HG02763 (cell line): ENCODE measurements around the gene TRIB2.
"Not testable (repeated sequence)": the region's sequence is repeated elsewhere in the genome, so short reads cannot be mapped to it uniquely, and the experiment has no call there.

Experiments
- ATAC-seq: cut with Tn5 transposase; IDR thresholded peaks from one replicate; pipeline ENCODE4 v1.9.1; 2021; ENCODE audit warnings: mild to moderate bottlenecking, moderate library complexity; ENCODE audit not compliant: unreplicated experiment

TRIB2 gene

DNA sequence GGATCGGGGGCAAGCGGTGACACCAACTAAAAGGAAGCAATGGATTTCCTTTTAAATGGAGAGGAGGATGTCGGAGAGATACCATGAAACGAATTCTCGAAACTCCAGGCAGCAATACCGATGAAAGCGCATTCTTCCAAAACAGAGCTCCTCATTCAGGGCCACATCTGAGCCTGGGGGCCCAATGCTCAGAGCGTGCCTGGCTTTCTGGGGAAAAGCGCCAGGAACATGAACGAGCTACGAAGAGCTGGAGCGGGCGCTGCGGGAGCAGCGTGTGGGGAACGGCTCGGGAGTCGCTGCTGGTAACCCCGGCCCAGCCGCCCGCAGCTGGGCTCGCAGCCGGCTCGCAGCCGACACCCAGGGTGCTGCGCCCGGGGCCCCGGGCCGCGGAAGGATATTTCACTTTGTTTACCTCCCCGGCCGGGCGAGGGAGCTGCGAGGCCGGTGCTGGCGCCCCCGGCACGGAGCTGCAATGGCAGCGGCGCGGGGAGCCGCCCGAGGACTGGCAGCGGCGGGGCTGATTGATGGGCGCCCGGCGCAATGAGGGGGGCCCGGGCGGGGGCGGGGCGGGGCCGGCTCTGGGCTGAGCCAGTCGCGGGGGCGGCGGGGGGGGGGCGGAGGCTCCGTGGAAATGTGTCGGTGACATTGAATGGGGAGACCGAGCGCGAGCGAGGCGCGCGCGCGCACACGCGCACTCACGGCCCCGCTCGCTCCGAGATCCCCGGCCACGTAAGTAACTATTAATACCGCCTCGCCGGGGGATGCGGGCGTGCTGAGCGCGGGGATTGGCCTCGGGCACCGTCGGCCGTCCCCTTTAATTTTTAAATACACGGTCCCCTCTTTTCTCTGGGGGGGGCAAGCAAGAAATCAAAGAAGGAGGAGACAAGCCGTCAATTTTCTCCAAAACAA, at the start of gene TRIB2:
Gene TRIB2 (plus strand): TSS at position 655 of the 909 bp plus-strand sequence. CDS start 1,372 bp downstream, outside the sequence.
- peak; percentile 62 for ATAC-seq

DNA sequence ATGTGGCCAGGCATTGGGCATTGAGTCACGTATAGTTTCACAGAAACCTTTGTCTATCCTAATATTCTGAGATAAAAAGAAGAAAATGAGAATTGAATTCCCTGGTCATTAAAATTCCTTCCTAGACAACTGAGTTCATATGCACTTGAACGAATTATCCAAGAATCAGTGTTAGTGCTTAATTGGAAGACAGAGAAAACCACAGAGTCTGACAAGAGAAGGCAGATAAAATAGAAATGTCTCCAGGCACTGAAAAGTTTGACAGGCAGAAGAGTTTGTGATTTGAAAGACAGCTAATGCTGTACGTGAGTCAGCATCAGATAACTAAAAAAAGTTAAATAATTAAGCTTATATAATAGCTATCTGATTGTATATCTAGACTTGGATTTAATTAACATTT, 47.7 kb upstream of the TRIB2 start:
- ATAC-seq = no peak

DNA sequence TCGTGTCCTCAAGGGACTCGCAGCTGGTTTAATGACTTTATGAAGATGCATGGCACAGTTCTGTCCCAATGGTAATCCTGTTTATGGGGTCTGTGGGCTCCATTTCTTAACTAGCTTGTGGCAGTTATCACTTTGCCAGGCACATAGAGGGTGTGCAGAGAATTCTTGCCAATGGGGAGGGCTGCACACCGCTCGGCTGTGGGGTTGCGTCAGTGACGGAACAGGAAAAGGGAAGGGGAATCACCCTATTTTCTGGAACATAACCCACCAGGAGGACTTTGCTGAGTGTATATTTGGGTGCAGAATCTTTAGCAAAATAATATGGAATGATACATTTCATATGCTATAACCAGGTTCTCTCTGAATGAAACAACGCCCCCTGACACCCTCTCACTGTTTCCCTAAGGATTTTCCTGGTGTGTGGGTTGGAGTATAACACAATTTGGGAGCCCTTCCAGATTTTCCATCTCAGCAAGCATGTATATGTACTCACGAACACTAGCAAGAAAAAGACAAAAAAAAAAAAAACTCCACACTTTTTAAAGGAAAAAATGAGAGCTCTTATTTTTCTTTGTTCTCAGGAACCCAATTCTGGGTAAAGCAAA, 43.9 kb upstream of the TRIB2 start:
- no peak for ATAC-seq

DNA sequence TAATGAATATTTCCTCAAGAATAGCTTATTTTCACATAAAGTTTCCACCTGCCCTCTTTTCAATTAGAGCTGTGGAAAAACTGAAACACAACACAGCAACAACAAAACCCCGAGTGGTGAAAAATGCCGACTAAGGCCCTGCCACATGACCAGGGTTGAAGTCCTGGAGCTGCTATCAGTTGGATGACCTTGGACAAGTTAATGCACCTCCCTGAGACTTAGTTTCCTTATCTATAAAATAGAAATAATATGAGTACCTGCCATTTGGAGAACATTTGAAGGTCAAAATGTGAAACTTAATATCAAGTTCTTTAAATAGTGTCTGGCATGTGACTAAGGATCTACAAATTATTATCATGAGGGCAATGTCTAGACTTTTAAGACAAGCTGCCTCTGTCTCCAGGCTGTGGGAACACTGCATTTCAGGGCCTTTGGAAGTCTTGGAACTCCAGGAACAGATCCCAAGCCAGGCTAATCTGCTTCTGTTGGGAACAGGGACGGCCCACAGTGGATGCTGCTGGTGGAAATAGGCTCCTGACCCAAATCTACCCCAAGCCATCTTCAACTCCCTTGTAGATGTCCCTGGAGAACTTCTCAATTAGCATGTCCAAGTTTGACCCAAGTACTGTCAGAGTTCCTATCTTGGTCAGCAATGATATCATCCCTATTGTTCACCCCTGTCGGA, 42.0 kb upstream of the TRIB2 start:
- no peak for ATAC-seq

DNA sequence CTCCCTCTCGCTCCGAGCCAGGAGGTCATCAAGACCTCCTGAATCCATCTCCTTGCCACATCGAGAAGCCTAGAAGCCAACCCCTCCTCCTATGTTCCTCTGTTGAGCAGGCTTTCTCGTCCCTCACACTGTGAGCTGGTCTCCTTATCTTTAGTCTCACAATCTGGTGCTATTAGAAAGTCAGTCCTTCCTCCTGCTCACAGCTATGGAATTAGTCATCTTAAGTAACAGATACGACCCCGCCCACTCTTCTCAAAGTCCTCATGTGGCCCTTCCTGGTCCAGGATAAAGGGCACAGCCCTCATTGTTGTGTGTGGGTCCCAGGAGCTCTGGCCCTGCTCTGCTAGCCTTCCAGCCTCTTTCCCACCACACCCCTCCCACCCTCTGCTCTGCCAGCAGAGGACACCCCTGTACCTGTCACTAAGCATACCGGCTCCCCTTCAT, 41.4 kb upstream of the TRIB2 start:
- no peak for ATAC-seq

- ATAC-seq = no peak
These were observed 40.9 kb upstream of the TRIB2 start for GRCh38 chr2:12675801-12676200.

DNA sequence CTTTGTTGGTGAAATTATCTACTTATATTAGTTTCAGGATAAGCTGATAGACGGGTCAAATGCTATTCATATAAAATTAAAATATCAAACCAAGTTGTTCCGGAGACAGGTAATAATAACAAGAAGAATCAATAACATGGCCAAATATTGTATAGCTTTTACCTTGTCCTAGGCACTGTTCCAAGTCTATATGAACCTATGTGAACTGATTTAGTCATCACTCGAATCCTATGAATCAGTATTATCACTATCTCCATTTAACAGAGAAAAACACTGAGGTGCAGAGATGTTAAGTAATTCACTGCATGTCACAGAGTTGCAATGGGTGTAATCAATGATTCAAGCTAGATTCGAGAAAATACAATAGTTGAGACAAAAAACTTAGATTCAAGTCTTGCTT, 40.0 kb upstream of the TRIB2 start:
- no peak for ATAC-seq

GRCh38 chr2:12678186-12678585, 38.5 kb upstream of the TRIB2 start:
- ATAC-seq = no peak

- ATAC-seq = no peak
These were observed 37.1 kb upstream of the TRIB2 start for GRCh38 chr2:12679550-12680072.

DNA sequence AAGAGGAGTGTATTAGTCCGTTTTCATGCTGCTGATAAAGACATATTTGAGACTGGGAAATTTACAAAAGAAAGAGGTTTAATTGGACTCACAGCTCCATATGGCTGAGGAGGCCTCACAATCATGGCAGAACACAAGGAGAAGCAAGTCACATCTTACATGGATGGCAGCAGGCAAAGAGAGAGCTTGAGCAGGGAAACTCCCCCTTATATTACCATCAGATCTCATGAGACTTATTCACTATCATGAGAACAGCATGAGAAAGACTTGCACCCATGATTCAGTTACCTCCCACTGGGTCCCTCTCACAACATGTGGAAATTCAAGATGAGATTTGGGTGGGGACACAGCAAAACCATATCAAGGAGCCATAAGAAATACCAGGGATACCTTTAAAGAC, 36.6 kb upstream of the TRIB2 start:
- not testable (repeated sequence) for ATAC-seq

- no peak for ATAC-seq
These were observed 34.7 kb upstream of the TRIB2 start for GRCh38 chr2:12682017-12682416.

- ATAC-seq = no peak
These were observed 33.2 kb upstream of the TRIB2 start for GRCh38 chr2:12683457-12684100.

GRCh38 chr2:12684471-12684936, 32.2 kb upstream of the TRIB2 start:
- ATAC-seq = no peak

DNA sequence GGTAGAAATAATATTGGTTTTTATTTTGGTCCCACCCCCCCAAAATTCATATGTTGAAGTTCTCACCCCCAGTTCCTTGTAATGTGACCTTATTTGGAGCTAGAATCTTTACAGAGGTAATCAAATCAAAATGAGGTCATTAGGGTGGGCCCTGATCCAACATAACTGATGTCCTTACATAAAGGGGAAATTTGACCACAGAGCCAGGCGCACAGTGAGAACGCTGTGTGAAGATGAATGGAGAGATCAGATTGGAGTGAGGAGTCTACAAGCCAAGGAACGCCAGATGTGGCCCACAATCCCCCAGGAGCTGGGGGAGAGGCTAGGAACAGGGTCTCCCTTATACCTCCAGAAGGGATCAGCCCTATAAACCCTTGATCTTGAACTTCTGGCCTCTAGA, 31.6 kb upstream of the TRIB2 start:
- ATAC-seq = no peak

- no peak for ATAC-seq
These were observed 30.8 kb upstream of the TRIB2 start for GRCh38 chr2:12685956-12686355.

DNA sequence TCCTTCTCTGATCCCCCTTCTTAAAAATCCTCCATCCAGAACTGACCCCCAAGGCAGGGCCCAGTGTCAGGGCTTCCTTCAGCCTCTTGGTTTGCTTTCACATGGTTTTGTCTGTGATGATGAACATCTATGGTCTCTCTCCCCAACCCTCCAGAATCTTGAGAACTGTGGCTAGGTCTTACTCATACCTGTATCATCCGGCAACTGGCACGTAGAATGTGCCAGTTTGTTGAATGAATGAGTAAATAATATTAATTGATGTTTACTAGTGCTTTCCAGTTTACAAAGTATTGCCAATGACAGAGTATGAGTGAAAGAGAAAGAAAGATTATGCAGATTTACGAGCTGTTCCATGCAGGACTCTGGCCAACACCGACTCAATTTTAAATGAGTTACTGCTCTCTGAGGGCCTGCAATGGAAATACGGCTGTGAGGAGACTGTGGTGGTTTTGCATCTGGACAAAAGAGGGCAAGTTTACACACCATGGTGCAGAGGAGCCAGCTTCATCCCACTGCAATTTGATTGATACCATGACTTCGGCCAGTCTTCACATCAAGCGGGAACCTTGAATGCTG, 29.9 kb upstream of the TRIB2 start:
- no peak for ATAC-seq

DNA sequence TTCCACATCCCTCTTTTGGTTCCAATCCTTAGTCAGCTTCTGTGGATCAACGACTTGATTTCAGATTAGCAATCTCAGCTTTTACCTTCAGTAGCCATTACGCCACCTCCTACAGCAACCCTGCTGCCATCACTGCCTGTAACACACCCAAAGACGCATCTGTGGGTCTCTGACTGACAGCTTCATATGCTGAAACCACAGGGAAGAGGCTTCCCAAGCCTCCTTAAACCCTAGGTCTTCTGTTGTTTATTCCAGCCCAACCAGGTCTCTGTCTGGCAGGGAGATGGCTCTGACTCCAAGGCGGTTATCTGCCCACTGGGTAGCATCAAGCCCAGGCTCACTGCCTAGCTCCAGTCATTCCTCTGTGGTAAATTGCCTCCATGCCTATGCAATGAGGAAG, 28.6 kb upstream of the TRIB2 start:
- no peak for ATAC-seq

- no peak for ATAC-seq
These were observed 27.8 kb upstream of the TRIB2 start for GRCh38 chr2:12688893-12689292.

- no peak for ATAC-seq
These were observed 23.2 kb upstream of the TRIB2 start for GRCh38 chr2:12693509-12693908.

GRCh38 chr2:12694990-12695774, 21.6 kb upstream of the TRIB2 start:
- no peak for ATAC-seq
